Left ventricle myocardium inferior (tissue), 1 donor: Measurements from ENCODE around the gene PDS5A. TPM values are rescaled to one million over a fixed set of nuclear protein-coding genes. Genes with fewer than 3 reads are reported as not detected.

Source experiments
- DNase-seq: peaks from one replicate; pipeline ENCODE4 v3.0.0-alpha.2; 2020
- H3K27ac ChIP-seq: fragments of 200-600 bp; replicated peaks from 2 replicates; pipeline ENCODE4 v1.8.0; 2021
- H3K27me3 ChIP-seq: fragments of 200-600 bp; 2 replicates; pipeline ENCODE4 v1.8.0; 2021; ENCODE audit warnings: low read depth
- H3K36me3 ChIP-seq: fragments of 200-600 bp; 2 replicates; pipeline ENCODE4 v1.8.0; 2021
- H3K4me1 ChIP-seq: fragments of 200-600 bp; 2 replicates; pipeline ENCODE4 v1.8.0; 2021
- H3K4me3 ChIP-seq: fragments of 200-600 bp; 2 replicates; pipeline ENCODE4 v1.8.0; 2021; ENCODE audit warnings: mild to moderate bottlenecking, moderate library complexity
- H3K9me3 ChIP-seq: fragments of 200-600 bp; replicated peaks from 2 replicates; pipeline ENCODE4 v1.8.0; 2021
- intact Hi-C: fragments of 100-400 bp; cut with micrococcal nuclease; formaldehyde crosslinking; loops from one replicate; pipeline ENCODE4 v1.11.0; 2022
- total RNA-seq: library from RNA; stranded (reverse); fragmentation: NEBNext Ultra II Directional; extraction: Animal tissue kit (Norgen Biotek cat#: 25700); gene quantifications from one replicate; pipeline ENCODE4 v1.2.1, GENCODE V29; 2021
- TF ChIP-seq, protein P1 (sequence below): fragments of 200-600 bp; IDR thresholded peaks from 2 replicates; pipeline ENCODE4 v1.8.0; 2021; ENCODE audit warnings: antibody characterized with exemption, mild to moderate bottlenecking, borderline replicate concordance
- donor health status: DM: no; HTN: yes; CAD: no; lungs with severe emphysema.

The PDS5A gene
- total RNA-seq, 1 donor from 2014 or later: 29.3 TPM

- Histone ChIP-seq H3K4me1 (peaks cover 9% of the 10 kb centered on the region), H3K36me3 (peaks cover 77% of the 10 kb centered on the region), H3K9me3 (no peaks in the 10 kb centered on the region), H3K27me3 (no peaks in the 10 kb centered on the region), H3K4me3 (no peak overlapping the region), H3K27ac (no peak overlapping the region)
- TF ChIP-seq, protein P1, sequence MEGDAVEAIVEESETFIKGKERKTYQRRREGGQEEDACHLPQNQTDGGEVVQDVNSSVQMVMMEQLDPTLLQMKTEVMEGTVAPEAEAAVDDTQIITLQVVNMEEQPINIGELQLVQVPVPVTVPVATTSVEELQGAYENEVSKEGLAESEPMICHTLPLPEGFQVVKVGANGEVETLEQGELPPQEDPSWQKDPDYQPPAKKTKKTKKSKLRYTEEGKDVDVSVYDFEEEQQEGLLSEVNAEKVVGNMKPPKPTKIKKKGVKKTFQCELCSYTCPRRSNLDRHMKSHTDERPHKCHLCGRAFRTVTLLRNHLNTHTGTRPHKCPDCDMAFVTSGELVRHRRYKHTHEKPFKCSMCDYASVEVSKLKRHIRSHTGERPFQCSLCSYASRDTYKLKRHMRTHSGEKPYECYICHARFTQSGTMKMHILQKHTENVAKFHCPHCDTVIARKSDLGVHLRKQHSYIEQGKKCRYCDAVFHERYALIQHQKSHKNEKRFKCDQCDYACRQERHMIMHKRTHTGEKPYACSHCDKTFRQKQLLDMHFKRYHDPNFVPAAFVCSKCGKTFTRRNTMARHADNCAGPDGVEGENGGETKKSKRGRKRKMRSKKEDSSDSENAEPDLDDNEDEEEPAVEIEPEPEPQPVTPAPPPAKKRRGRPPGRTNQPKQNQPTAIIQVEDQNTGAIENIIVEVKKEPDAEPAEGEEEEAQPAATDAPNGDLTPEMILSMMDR: no peak
- intact Hi-C loops: no loop called here
- no peak for DNase-seq
Measured at GRCh38 chr4:39834269-39834668, 143.4 kb downstream of the PDS5A start.

DNA sequence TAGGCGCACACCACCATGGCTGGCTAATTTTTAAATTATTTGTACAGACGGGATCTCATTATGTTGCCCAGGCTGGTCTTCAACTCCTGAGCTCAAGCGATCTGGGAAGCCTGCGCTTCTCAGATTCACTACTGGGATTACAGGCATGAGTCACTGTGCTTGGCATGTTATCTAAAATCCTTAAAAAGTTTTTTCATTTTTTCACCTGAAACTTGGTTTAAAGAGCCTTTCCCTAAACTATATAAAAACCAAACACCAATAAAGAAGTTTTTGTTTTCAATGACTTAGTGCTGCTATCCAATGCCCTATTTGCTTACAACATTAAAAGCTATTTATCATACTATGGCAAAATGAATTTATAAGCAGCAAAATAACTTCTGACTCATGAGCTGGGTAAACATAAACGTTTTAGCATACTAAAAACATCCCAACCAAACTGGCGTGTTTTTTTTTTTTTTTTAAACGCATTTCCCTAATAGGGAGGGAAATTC, 151.9 kb downstream of the PDS5A start:
- TF ChIP-seq, protein P1: no peak
- DNase-seq: no peak
- Histone ChIP-seq H3K27me3 (no peaks in the 10 kb centered on the region), H3K27ac (no peak overlapping the region), H3K4me3 (no peak overlapping the region), H3K4me1 (peaks cover 8% of the 10 kb centered on the region), H3K36me3 (peaks cover 48% of the 10 kb centered on the region), H3K9me3 (no peaks in the 10 kb centered on the region)
- intact Hi-C loops: no loop called here

GRCh38 chr4:39825090-39825489, 152.6 kb downstream of the PDS5A start:
- no peak overlapping the region for H3K4me3 ChIP-seq
- no peaks in the 10 kb centered on the region for H3K27me3 ChIP-seq
- no peak for DNase-seq
- no peaks in the 10 kb centered on the region for H3K9me3 ChIP-seq
- peaks cover 8% of the 10 kb centered on the region for H3K4me1 ChIP-seq
- H3K27ac ChIP-seq: no peak overlapping the region
- intact Hi-C loops: no loop called here
- H3K36me3 ChIP-seq: peaks cover 42% of the 10 kb centered on the region
- TF ChIP-seq, protein P1: no peak

GRCh38 chr4:39823191-39823590, 154.5 kb downstream of the PDS5A start:
- TF ChIP-seq, protein P1: no peak
- intact Hi-C loops: no loop called here
- Histone ChIP-seq H3K4me3 (no peak overlapping the region), H3K36me3 (peaks cover 25% of the 10 kb centered on the region), H3K9me3 (no peaks in the 10 kb centered on the region), H3K27ac (no peak overlapping the region), H3K27me3 (no peaks in the 10 kb centered on the region), H3K4me1 (peaks cover 8% of the 10 kb centered on the region)
- no peak for DNase-seq

DNA sequence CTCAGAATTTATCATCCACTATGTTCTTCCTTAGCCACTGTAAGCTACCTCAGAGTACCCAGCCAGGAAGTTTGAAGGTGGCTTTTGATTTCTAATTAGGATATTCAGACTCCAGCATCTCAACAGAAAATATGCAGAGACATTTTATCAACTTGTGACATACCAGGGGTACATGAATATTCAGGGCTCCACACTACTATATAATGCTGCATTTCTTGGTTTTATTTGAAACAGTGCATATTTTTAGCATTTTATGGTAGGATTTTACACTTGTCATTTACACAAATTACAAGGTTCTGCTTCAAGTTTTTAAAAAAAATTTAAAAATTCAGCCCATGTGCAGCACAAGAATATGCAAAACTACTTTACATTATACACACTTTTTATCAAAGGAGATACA, 155.0 kb downstream of the PDS5A start:
- no peak for DNase-seq
- Histone ChIP-seq H3K9me3 (no peaks in the 10 kb centered on the region), H3K27ac (no peak overlapping the region), H3K4me1 (peaks cover 8% of the 10 kb centered on the region), H3K27me3 (no peaks in the 10 kb centered on the region), H3K4me3 (no peak overlapping the region), H3K36me3 (peaks cover 22% of the 10 kb centered on the region)
- TF ChIP-seq, protein P1: no peak
- intact Hi-C loops: no loop called here

- peaks cover 19% of the 10 kb centered on the region for H3K36me3 ChIP-seq
- peaks cover 8% of the 10 kb centered on the region for H3K4me1 ChIP-seq
- no peak for DNase-seq
- no peaks in the 10 kb centered on the region for H3K27me3 ChIP-seq
- H3K4me3 ChIP-seq: no peak overlapping the region
- intact Hi-C loops: no loop called here
- no peaks in the 10 kb centered on the region for H3K9me3 ChIP-seq
- H3K27ac ChIP-seq: no peak overlapping the region
- TF ChIP-seq, protein P1: no peak
Measured at GRCh38 chr4:39821951-39822350, 155.8 kb downstream of the PDS5A start.
